CD4-positive, alpha-beta T cell treated with Interleukin-6 at 100 ng/mL for 8 hours (primary cell): ENCODE results near the gene WFIKKN1.
A peak's percentile ranks its signal among the peaks of the same experiment; 100 is the strongest.

Source experiments
- DNase-seq: peaks from one replicate; pipeline ENCODE4 v3.0.0-alpha.2; 2020; ENCODE audit warnings: mixed read lengths, low spot score

WFIKKN1 gene

DNA sequence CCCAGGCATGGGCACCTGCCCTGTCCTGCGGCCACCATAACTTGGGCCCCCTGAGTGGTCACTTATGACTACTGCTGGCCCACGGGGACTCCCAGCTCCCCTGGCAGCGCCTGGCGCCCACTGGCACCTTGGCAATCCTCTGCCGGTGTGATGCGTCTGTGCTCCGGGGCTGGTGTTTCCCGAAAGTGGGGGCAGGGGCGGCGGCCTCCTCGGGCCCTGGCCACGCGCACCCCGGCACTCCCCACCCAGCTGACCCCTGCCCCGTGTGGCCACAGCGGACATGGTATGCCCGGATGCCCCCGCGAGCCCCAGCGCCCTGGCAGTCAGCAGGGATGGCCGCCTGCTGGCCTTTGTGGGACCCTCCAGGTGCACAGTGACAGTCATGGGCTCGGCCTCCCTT is 26.7 kb downstream of the WFIKKN1 start:
- DNase-seq = no peak

DNA sequence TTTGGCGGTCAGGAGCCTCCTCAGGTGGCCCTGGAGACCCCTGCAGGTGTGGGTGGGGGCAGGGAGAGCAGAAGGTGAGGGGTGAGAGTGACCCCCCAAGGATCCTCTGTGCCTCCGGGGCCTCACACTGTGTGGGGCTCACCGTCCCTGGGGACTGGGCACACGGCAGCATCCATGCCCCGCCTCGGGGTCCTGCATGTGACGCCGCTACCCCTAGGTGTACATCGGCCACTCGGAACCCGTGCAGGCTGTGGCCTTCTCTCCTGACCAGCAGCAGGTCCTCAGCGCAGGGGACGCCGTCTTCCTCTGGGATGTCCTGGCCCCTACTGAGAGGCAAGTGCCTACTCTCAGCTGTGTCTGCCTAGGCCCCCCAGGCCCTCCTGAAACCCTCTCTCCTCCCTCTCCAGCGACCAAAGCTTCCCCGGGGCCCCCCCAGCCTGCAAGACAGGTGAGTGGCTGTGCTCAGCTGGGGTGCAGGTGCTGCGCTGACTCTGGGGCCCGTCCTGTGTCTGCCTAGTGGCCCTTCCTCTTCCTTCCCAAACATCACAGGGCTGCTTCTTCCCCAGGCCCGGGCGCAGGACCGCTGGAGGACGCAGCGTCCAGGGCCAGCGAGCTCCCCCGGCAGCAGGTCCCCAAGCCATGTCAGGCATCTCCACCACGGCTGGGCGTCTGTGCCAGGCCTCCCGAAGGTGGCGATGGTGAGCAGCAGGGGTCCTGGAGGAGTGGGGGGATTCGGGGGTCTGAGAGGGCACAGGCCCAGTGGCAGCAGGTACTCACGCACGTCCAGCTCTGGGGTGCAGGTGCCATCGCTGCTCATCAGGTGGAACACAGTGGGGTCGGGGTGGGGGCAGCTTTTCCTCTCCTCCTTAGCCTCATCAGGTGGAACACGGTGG is 28.1 kb downstream of the WFIKKN1 start:
- DNase-seq = no peak

- no peak for DNase-seq
These were observed 28.8 kb downstream of the WFIKKN1 start for GRCh38 chr16:659618-660017.

- no peak for DNase-seq
These were observed 29.3 kb downstream of the WFIKKN1 start for GRCh38 chr16:660132-660458.

- peak; percentile 65 for DNase-seq
These were observed 29.8 kb downstream of the WFIKKN1 start for GRCh38 chr16:660459-661183.

DNA sequence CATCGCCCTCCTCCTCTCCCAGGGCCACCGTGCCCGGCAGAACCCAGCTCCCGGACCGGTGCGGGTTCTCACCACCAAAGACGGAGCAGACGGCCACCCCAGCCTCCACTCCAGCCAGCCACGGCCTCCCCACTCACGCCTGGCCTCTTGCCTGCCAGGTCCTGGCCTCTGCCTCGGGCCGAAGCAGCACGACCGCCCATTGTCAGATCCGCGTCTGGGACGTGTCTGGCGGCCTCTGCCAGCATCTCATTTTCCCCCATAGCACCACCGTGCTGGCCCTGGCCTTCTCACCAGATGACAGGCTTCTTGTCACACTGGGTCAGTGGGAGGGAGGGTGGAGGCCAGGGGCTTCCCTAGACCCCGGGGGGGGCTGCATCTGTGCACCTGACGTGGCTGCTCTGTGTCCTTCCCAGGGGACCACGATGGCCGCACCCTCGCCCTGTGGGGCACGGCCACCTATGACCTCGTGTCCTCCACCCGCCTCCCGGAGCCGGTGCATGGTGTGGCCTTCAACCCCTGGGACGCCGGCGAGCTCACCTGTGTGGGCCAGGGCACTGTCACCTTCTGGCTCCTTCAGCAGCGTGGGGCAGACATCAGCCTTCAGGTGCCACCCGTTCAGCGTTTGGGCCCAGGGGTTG is 30.5 kb downstream of the WFIKKN1 start:
- no peak for DNase-seq

DNA sequence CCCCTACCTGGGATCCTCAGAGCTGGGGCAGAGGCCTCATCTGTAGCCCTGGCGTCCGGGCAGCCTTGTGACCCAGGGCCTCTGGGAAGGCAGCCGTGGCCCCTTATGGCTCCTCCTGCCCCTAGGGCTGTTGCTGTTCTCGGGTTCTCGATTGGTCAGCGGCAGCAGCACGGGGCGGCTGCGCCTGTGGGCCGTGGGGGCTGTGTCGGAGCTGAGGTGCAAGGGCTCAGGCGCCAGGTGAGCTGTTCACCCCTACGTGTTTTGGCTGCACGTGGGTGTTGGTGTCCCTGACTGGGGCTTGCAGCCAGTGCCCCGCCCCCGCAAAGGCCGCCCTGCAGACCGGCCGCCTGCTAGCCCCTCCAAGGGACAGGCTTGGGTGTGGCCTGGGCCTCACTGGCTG is 31.3 kb downstream of the WFIKKN1 start:
- no peak for DNase-seq

GRCh38 chr16:662597-662996 is 31.8 kb downstream of the WFIKKN1 start:
- no peak for DNase-seq

DNA sequence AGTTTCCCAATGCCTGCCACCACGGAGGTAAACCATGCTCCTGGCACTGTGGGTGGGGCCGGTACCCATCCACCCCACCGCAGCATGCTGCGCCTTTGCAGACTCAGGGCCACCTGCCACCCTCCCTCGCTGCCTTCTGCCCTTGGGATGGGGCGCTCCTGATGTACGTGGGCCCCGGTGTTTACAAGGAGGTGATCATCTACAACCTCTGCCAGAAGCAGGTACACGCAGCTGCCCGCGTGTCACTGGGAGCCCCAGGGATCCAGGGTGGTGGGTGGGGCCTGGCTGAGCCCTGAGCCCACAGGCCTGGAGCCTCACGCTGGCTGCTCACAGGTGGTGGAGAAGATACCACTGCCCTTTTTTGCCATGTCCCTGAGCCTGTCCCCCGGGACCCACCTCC is 35.8 kb downstream of the WFIKKN1 start:
- DNase-seq = no peak

DNA sequence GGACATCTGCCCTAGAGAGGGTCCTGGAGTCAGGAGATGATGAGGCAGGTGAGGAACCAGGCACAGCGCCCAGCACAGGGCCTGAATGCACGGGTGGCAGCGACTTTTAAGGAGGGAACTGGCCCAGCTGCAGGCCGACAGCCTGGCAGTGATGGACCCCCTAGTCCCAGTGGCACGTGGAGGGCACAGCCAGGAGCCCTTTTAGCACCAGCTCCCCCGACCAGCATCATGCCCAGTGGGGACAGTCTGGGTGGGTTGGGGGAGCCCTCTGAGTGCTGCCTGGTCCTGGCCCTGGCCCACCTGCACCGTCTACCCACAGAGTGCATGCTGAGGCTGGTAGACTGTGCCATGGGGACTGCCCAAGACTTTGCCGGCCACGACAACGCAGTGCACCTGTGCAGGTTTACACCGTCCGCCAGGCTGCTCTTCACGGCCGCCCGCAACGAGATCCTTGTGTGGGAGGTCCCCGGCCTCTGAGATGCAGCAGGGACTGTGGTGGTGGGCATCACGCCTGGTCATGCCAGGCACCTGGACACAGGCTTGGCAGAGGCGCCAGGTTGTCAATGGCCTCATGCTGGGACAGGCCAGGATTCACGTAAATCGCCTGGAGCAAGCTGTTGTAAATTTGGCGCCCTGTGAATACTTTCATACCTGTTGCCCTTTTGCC is 36.5 kb downstream of the WFIKKN1 start:
- no peak for DNase-seq

DNA sequence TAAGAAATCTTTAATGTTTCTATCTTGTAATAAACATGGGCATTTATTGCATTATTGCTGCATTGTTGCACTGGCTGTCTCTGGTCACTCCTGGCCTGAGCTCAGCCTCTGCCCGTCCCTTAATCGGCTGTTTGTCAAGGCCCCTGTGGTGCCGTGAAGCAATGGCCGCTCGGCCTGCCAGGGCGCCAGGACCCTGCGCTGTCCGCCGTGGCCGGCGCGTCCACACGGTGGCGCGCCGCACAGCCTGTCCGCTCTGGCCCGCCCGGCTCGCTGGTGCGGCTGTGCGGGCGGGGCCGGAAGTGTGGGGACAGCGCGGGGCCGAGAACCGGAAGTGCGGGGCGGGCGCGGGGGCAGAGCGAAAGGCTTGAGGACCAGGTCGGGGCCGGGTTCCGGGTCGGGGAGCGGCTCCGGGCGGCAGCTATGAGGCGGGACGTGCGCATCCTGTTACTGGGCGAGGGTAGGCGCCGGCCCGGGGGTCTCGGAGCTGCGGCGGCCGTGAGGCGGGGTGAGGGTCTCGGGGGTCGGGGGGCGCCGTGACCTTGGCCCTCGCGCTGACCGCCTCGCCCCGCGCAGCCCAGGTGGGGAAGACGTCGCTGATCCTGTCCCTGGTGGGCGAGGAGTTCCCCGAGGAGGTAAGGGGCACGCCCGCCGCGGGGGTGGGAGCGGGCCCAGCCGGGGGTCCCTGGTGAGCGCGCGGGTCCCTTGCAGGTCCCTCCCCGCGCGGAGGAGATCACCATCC is 37.2 kb downstream of the WFIKKN1 start, which contains the start of gene RHOT2:
RHOT2 (plus strand) TSS at position 353 of the 739 bp plus-strand sequence; CDS start at position 421, 68 bp downstream.
- peak; percentile 92 for DNase-seq

DNA sequence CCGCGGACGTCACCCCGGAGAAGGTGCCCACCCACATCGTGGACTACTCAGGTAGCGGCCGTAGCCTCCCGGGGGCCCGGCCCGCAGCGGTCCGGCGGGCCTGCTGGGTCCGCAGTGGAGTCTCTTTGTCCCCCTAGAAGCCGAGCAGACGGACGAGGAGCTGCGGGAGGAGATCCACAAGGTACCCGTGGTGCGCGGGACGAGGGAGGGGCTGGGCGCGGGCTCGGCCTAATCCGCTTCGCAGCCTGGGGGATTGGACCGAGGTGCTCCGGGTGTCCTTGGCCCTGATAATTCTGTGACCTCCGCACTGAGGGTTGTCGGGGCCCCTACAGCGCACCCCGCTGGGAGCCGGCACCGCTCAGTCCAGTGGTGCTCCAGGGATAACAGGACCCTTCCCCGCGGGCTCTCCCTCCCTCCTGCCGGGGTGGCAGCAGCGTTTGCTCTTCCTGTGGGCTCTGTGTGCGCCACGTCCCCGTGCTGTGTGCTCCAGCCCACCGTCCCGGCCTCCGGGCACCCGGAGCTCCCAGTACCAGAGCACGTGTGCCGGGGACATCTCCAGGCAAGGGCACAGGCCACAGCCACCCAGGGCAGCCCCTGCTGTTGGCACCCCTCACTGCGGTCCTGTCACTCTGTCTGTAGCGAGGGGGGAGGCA is 37.9 kb downstream of the WFIKKN1 start:
- no peak for DNase-seq

DNA sequence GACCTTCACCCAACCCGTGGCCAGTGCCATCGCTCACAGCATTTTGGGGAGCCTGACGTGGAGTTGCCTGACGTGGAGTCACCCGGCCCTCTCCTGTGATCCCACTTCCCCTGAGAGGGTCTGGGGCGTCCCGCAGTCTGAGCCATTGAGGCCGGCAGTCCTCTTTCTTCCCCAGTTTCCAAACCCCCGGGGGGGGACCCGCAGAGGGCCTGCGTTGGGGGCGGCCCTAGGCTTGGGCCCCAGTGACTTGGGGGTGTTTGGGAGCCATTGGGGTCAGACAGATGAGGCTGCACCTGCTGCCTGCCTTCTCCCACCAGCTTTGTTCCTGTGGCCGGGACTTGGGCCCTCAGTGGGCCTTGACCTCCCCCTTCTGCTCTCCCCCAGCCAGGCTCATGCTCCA is 38.9 kb downstream of the WFIKKN1 start:
- DNase-seq = no peak

- no peak for DNase-seq
These were observed 39.9 kb downstream of the WFIKKN1 start for GRCh38 chr16:670485-671352.

- DNase-seq = no peak
These were observed 40.8 kb downstream of the WFIKKN1 start for GRCh38 chr16:671353-672131.

DNA sequence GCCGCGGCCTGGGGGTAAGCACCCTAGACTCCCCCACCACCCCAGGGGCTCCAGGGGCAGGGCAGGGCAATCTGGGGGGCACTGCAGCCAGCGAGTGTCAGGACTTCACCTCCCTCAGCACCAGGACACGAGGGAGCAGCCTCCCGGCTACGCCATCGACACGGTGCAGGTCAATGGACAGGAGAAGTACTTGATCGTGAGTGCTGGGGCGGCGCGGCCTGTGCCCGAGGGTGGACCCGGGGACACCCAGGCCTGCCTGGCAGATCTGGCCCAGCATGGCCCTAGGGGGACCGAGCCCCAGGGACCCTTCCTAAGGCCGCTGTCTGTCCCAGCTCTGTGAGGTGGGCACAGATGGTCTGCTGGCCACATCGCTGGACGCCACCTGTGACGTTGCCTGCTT is 41.6 kb downstream of the WFIKKN1 start:
- no peak for DNase-seq

- no peak for DNase-seq
These were observed 42.1 kb downstream of the WFIKKN1 start for GRCh38 chr16:672851-673250.

GRCh38 chr16:673399-673991 is 42.7 kb downstream of the WFIKKN1 start:
- DNase-seq = no peak
